Tibial nerve (tissue), 3 donors: ENCODE measurements around the gene TFDP2.

Experiments
- CTCF ChIP-seq, 5 experiments: fragments of 200-600 bp in 3 of 5; fragments of 450-650 bp in 2 of 5; sonication (generic) in 3 of 5; IDR thresholded peaks; one replicate each; pipeline ENCODE4 v1.5.1; 2016 to 2019; ENCODE audit warnings: antibody characterized with exemption in 5 of 5, mild to moderate bottlenecking in 3 of 5, moderate library complexity in 2 of 5
- POLR2A ChIP-seq, 2 donors: fragments of 450-650 bp; IDR thresholded peaks; one replicate each; pipeline ENCODE4 v1.6.1; 2017; ENCODE audit warnings: antibody characterized with exemption in 2 of 2, mild to moderate bottlenecking in 2 of 2, moderate library complexity in 2 of 2

- no peak for TF ChIP-seq CTCF (IDR thresholded peaks at IDR 0.05)
- TF ChIP-seq POLR2A (IDR thresholded peaks at IDR 0.05): no peak
Observed at GRCh38 chr3:142072816-142073215, 76.5 kb downstream of the TFDP2 start.
